ENCODE results near the gene KCNJ10.

Gene KCNJ10

GRCh38 chr1:159981351-159982055, 88.5 kb downstream of the KCNJ10 start:
- no peak overlapping the region for H3K27ac ChIP-seq (ENCODE audit: low read depth, low read length)
- H3K36me3 ChIP-seq (ENCODE audit: control insufficient read depth, low read length): no peaks in the 10 kb centered on the region
- H3K4me3 ChIP-seq (ENCODE audit: low read length): no peak overlapping the region
- H3K4me1 ChIP-seq (ENCODE audit: control insufficient read depth, low read length): no peaks in the 10 kb centered on the region
- no peaks in the 10 kb centered on the region for H3K9me2 ChIP-seq (replicated peaks; ENCODE audit: control insufficient read depth, low read length)
- no peaks in the 10 kb centered on the region for H3K79me2 ChIP-seq (ENCODE audit: control insufficient read depth, low read length)
- no peak for TF ChIP-seq EZH2phosphoT487 (IDR thresholded peaks at IDR 0.05; ENCODE audit: borderline replicate concordance, low read length)
- TF ChIP-seq, protein P1, sequence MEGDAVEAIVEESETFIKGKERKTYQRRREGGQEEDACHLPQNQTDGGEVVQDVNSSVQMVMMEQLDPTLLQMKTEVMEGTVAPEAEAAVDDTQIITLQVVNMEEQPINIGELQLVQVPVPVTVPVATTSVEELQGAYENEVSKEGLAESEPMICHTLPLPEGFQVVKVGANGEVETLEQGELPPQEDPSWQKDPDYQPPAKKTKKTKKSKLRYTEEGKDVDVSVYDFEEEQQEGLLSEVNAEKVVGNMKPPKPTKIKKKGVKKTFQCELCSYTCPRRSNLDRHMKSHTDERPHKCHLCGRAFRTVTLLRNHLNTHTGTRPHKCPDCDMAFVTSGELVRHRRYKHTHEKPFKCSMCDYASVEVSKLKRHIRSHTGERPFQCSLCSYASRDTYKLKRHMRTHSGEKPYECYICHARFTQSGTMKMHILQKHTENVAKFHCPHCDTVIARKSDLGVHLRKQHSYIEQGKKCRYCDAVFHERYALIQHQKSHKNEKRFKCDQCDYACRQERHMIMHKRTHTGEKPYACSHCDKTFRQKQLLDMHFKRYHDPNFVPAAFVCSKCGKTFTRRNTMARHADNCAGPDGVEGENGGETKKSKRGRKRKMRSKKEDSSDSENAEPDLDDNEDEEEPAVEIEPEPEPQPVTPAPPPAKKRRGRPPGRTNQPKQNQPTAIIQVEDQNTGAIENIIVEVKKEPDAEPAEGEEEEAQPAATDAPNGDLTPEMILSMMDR (IDR thresholded peaks at IDR 0.05; ENCODE audit: low read depth, low read length, poor library complexity, severe bottlenecking): no peak
- no peak overlapping the region for H3K4me2 ChIP-seq (ENCODE audit: low read length)
- peaks cover 39% of the 10 kb centered on the region for H3K27me3 ChIP-seq (ENCODE audit: control insufficient read depth, low read length)
- no peaks in the 10 kb centered on the region for H3F3A ChIP-seq (ENCODE audit: control insufficient read depth, insufficient read depth)
- no peaks in the 10 kb centered on the region for H4K20me1 ChIP-seq (ENCODE audit: control insufficient read depth, insufficient read depth, low read depth, low read length)
- no peaks in the 10 kb centered on the region for H3K9me3 ChIP-seq (ENCODE audit: control insufficient read depth, insufficient read depth, low read length)

GRCh38 chr1:159980786-159981185, 89.2 kb downstream of the KCNJ10 start:
- Histone ChIP-seq H3K4me2 (ENCODE audit: low read length) (no peak overlapping the region), H3K27ac (ENCODE audit: low read depth, low read length) (no peak overlapping the region), H3K36me3 (ENCODE audit: control insufficient read depth, low read length) (no peaks in the 10 kb centered on the region), H3K27me3 (ENCODE audit: control insufficient read depth, low read length) (peaks cover 37% of the 10 kb centered on the region), H3K4me3 (ENCODE audit: low read length) (no peak overlapping the region), H3F3A (ENCODE audit: control insufficient read depth, insufficient read depth) (no peaks in the 10 kb centered on the region), H3K4me1 (ENCODE audit: control insufficient read depth, low read length) (no peaks in the 10 kb centered on the region), H3K9me2 (replicated peaks; ENCODE audit: control insufficient read depth, low read length) (no peaks in the 10 kb centered on the region), H3K79me2 (ENCODE audit: control insufficient read depth, low read length) (no peaks in the 10 kb centered on the region), H3K9me3 (ENCODE audit: control insufficient read depth, insufficient read depth, low read length) (no peaks in the 10 kb centered on the region), H4K20me1 (ENCODE audit: control insufficient read depth, insufficient read depth, low read depth, low read length) (no peaks in the 10 kb centered on the region)
- TF ChIP-seq EZH2phosphoT487 (IDR thresholded peaks at IDR 0.05; ENCODE audit: borderline replicate concordance, low read length): no peak
- TF ChIP-seq, protein P1 (IDR thresholded peaks at IDR 0.05; ENCODE audit: low read depth, low read length, poor library complexity, severe bottlenecking): no peak

DNA sequence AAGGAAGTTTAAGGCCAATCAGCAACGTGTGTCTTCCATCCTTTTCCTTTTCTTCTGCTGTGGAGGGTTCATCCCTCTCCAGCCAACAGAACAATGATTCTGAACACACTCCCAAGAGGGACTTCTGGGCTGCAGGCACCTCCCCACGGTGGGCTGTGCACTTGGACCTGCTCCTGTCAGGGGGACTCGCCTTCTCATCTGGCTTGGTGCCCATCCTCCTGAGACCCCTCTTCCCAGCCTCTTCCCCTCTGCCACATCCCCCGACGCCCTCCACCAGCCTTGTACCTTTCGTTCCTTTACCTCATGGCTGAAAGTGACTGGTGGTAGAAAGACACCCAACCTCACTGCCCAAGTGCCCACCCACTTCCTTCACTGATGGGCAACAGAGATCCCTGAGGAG, 89.9 kb downstream of the KCNJ10 start:
- Histone ChIP-seq H3F3A (ENCODE audit: control insufficient read depth, insufficient read depth) (no peaks in the 10 kb centered on the region), H3K27me3 (ENCODE audit: control insufficient read depth, low read length) (peaks cover 41% of the 10 kb centered on the region), H3K79me2 (ENCODE audit: control insufficient read depth, low read length) (no peaks in the 10 kb centered on the region), H3K36me3 (ENCODE audit: control insufficient read depth, low read length) (no peaks in the 10 kb centered on the region), H3K27ac (ENCODE audit: low read depth, low read length) (no peak overlapping the region), H3K4me2 (ENCODE audit: low read length) (no peak overlapping the region), H3K9me3 (ENCODE audit: control insufficient read depth, insufficient read depth, low read length) (no peaks in the 10 kb centered on the region), H3K4me1 (ENCODE audit: control insufficient read depth, low read length) (no peaks in the 10 kb centered on the region), H3K9me2 (replicated peaks; ENCODE audit: control insufficient read depth, low read length) (no peaks in the 10 kb centered on the region), H3K4me3 (ENCODE audit: low read length) (no peak overlapping the region), H4K20me1 (ENCODE audit: control insufficient read depth, insufficient read depth, low read depth, low read length) (no peaks in the 10 kb centered on the region)
- TF ChIP-seq EZH2phosphoT487 (IDR thresholded peaks at IDR 0.05; ENCODE audit: borderline replicate concordance, low read length): no peak
- TF ChIP-seq, protein P1 (IDR thresholded peaks at IDR 0.05; ENCODE audit: low read depth, low read length, poor library complexity, severe bottlenecking): no peak
